Activated T-cell treated with anti-CD3 and anti-CD28 coated beads for 1 hour (primary cell): ENCODE data around the gene NRXN2.

Source experiments
- DNase-seq: peaks from one replicate; pipeline ENCODE4 v3.0.0-alpha.2; 2020; ENCODE audit warnings: low read depth

NRXN2 gene

DNA sequence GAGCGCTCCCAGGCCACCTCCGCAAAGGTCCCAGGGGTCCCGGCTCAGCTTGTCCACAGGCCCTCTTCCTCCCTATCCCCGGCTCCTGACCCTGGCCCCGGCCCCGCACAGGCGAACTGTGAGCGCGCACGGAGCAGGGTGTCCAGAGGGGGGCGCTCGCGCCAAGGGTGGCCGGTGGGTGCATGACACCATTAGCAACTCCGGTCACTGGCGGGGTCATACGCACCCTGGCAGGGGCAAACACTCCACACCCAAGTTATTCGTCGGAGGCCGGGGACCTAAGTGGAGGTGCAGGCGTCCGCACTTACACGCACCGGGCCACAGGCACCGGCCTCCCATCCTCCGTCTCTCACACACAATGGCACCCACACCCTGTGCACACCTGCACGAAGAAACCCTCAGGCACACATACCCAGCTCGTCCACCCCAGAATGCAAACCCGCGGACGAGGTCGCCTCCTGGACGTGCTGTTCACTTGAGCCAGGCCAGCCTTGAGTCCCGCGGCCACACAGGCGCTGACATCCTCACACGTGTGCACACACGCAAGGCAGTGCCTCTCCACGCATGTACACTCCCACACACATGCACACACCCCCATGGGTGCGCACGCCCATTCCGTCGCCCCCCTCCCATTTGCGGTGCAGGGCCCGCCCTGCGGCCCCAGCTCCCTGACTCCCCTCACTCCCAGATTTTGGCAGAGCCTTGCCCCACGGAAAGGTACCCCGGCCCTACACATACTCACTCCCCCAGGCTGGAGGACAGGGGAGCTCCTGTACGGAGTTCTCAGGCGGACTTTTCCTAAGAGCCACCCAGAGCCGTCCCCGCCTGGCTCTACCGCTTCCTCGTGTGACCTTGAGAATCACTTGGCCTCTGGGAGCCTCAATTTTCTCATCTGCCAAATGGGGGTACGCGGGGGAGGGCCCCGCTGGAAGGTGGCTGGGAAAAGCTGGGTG is 20.9 kb upstream of the NRXN2 start, which contains the start of gene RASGRP2:
Gene RASGRP2, minus strand, starts transcription at position 552 of the 953 bp plus-strand sequence. CDS start 1,276 bp downstream, outside the sequence.
- peak; percentile 92 for DNase-seq

DNA sequence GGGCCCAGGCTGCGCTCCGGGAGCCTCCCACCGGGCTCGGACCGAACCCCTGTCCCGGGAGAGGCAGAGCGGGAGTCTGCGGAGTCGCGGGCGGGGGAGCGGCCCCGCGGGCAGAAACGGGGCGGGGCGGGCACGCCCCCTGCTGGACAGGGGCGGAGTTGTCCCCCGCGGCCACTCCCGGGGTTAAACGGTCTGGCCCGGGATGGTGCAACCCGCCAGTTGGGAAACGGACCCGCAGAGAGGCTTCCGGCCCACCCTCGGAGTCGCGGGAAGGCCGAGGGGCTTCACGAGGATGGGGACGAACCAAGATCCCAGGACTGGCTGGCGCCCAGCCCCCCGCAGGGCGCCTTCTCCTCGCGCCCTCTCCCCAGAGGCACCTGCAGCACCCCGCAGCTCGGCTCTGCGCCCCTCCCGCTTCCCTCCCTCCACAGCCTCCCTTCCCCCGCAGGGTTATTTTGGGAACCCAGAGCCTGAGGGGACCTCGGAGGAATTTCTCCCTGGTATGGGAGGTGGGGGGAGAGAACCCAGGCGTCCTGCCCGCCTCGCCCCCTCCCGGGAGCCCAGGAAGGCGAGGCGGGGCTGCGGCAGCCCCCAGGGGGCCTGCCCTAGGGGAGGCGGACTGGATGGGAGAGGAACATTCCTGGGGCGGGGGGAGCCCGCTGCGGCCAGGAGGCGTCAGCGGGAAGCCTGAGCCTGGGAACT is 20.0 kb upstream of the NRXN2 start:
- peak; percentile 67 for DNase-seq

DNA sequence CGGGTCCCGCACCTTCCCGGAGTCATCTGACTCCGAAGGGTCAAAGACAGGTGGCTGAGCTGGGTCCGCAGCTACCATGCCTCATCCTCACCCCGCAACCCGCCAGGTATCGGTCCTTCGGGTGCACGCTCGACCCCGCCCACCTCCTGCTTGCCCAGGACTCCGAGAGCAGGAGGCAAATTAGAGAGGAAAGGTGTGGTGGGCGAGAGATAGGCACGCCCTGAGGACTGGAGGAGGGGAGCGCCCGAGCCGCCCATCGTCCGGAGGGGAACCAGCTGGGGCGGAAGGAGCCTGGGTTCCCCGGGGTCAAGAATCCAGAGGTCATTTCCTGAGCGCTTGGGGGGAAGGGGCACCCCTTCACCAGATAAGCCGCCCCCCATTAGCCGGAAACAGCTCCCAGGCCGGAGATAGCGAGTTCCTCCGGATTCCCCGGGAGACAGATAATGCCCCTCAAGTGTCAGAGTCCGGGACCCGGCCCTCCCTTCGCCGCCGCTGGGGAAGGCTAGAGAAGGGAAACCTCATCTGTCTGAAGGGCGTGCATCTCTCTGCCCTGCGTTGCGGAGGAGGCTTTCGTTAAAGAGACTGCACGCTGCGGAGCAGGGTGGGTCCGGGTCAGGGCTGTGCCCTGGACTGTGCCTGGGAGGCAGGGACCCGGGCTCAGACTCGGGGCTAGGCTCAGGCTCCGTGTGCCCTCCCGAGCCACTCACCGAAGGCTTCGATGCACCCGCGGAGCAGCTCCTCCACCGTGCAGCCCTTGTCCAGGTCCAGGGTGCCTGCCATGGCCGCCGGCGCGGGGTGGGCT is 19.3 kb upstream of the NRXN2 start:
- DNase-seq, result no peak

DNA sequence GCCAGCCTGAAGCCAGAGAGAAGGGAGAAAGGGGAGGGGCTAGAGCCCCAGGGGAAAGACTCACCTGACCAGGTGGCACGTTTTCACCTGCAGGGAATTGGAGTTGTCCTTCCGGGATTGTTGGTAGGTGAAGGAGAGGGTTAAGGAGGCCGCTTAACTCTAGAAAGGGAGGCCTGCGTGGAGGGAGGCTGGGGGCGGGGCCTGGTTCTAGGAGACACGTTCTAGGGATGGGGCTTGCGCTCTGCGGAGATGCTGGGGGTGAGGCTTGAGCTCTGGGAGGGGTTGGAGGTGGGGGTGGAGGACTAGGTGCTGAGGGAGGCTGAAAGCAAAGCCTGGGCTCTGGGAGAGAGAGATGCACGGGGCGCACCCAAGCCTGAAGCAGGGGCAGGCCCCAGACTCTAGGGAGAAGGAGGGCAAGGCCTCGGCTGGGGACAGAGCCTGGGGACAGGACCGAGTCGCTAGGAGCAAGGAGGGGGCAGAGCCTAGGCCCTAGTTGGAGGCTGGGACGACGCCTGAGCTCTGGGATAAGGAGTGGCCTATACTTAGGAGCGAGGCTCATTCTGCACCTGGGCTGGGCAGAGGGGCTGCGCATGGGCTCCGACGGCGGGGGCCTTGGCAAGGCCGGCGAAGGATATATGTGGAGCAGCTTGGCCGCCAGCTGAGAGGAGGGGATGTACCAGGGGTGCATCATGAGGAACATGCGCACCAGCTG is 18.5 kb upstream of the NRXN2 start:
- DNase-seq, result no peak

DNA sequence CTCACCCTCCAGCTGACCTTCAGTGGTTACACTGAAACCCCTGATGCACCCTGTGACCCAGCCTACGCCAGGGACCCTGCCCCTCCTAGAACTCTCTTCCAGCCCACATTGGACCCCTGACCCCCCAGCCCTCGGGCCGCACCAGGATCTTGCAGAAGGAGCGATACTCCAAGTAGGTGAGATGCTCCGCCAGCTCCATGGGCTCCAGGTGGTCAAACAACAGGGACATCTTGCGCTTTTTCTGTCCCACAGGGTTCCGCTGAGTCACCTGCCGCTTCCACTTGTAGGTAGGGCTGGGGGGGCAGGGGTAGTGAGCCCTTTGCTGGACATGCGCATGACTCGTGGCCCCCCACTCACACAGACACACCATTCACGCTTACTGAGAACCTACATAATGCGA is 16.9 kb upstream of the NRXN2 start:
- no peak for DNase-seq

DNA sequence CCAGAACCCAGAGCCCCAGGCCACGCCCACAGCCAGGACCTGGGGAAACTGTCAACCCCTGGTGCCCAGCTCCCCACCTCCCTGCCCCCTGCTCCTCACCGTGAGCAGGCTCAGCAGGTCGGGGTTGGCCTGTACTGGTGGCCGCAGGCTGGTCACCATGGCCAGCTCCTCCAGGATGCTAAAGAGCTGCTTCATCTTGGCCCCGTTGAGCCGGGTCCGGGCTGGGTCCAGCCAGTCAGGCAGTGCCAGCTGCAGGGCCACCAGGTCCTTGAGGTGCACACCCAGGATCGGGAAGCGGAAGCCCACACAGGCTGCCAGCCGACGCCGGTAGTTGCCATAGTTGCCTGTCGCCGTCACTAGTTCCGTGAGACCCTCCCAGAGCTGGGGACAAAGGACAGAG is 13.7 kb upstream of the NRXN2 start:
- no peak for DNase-seq

DNA sequence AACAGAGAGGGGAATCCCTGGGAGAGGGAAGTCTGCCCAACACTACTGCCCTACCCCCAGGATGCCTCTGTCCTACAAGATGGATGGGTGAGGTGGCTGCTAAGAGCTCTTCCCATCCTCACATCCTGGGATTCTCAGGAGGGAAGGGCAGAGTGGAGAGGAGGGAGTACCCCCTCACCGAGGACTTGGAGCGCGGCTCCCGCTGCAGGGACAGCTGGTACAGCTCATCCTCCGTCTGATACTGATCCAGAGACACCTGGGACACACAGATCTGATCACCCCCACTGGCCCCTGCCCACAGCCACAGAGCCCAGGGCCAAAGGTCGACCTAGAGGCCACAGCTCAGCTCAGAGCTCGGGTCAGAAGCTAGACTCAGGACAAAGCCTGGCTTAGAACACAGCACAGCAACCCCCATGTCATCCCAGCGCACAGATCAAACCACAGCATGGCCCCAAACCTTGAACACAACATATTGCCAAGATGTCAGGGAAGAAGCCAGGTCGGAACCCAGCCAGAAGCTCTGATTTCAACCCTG is 12.8 kb upstream of the NRXN2 start:
- DNase-seq, result no peak

DNA sequence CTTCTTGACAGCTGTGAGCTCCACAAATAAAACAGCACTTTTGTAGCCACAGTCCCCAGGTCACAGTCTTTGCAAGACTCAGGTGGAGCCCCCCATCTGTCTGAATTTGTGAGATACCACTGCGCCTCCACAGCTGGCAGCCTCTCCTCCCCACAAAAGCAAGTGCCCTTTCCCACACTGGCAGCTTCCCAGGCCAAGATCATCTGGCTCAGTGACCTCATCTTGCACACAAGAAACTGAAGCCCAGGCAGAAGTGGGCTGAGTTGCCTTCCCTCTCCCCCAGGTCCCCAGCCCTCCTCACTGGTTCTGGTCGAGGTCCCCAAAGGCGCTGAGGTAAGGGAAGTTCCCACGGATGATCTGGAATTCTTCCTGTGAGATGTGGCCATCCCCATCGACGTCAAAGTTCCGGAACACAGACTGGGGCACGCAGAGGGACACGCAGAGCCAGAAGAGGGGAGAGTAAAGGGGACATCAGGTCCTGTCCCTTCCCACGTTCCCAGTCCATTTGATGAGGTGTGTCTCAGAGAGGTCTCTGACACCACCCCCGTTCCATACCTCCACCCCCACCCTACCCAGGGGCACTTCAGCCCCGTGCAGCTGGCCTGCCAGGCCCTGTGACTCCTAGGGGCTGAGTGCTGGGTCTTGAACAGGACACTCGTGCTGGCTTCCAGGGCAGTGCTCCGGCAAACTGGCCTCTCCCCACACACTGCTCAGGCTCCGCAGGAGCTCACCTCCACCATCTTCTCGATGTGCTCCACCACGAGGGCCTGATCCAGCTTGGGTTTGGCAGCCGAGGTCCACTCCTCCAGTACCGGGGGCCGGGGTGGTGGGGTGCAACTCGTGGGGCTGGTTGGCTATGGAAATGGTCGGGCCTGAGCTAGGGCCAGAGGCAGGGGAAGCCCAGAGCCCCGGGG is 12.1 kb upstream of the NRXN2 start:
- DNase-seq, result no peak

DNA sequence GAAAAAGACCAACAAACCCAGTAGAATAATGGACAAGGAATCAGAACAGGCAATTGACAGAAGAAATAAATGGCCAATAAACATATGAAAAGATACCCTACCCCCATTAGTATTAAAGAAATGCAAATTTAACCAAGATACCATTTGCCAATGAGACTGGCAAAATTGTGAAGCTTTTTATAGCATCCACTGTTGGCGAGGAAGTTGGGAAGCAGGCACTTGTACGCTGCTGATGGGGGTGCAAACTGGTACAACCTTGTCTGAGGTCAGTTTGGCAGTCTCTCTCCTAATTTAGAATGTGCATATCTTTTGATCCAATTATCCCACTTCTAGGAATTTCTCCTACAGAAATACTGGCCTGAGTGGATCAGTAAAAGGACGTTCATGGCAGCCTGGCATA is 8.6 kb upstream of the NRXN2 start:
- DNase-seq, result no peak

DNA sequence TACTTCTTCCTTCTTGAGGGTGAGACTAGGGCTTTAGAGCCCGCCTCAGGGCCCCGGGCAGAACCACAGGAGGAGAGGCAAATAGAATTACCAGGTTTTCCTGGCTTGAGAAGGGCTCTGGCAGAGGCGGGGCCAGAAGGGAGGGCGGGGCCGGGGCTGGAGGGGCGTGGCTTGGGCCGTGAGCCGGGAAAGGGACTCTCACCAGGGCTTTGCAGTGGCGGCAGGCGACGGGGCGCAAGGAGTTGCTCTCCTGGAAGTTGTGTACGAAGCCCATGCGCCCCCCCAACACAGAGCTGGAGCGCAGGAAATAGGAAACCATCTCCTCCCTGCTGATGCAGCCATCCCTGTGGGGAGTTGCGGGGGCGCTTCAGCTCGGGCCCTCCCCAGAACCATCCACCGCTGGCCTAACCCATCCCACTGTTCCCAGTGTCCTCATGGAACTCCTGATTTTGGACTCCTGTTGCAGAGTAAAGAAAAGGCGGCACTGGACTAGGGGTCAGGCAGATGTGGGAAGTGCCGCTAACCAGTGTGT is 6.9 kb upstream of the NRXN2 start:
- DNase-seq, result no peak

DNA sequence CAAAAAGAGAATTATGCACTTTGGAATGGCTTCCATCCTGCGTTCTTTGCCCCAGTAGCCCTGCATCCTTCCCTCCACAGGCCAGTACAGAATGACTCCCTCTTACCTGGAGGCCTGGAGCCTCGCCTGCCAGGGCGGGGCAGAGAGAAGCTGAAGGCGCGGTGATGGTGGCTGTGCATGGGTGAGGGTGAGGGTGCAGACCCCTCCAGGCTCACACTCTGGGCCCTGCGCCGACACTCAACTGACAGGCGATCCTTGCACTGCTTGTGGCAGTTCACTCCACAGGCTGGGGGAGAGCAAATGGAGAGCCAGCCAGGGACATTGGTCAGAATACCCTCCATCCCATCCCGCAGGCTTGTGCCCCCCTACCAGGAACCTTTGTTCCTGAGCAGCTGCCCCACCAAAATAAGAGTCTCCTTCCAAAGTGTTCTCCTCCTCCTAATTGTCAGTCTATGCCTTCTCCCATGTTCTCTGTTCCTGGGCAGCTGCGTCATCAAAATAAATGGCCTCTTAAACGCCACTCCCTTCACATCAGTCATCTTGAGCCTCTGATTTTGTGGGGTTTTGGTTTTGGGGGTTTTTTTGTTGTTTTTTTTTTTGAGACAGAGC is 5.9 kb upstream of the NRXN2 start:
- no peak for DNase-seq

DNA sequence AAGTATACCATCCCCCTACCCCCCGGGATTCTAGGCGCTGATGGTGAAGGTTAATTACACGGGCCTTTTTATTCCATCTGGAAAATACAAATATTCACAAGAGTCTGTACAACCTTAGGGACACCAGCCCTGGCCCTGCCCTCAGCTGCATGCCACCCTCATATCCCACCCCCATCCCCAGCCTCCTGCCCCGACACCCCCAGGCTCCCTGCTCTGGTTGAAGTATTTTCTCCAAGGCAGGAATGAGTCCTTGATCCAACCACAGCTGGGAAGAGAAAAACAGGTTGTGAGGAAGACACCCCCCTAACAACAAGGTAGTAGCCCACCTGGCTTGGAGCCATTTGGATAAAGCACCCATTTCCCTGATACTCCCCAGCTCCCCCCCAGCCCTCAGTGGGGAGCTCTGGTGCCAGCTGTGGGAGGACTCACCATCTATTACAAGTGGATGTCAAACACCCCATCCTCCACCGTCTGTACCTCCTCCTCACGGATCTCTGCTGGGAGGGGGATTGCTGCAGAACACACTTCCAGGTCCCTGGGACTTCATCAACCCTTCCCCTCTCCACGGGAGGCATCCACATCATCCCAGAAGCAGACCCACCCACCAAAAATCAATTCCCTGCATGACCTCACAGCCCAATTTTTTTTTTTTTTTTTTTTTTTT is 4.0 kb upstream of the NRXN2 start:
- DNase-seq, result no peak

DNA sequence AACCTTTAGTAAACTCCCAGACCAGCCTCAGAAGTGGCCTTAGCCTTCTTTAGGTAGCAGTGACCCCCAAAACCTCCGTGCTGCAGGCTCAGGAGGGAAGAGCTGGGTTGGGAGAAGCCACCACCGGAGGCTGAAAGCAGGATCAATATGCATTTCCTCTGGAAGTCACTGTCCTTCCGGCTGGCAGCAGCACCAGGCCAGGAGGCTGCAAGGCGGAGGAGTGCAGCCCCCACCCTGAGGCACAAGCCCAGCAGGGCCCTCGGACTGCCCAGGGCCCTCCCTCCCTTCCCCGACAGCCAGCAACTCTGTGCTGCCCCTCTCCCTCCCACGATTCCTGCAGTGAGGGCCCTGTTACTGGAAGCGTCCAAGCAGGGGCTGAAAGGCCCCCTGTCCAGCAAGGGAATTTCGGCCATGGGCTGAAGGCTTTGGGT is 3.2 kb upstream of the NRXN2 start:
- no peak for DNase-seq

DNA sequence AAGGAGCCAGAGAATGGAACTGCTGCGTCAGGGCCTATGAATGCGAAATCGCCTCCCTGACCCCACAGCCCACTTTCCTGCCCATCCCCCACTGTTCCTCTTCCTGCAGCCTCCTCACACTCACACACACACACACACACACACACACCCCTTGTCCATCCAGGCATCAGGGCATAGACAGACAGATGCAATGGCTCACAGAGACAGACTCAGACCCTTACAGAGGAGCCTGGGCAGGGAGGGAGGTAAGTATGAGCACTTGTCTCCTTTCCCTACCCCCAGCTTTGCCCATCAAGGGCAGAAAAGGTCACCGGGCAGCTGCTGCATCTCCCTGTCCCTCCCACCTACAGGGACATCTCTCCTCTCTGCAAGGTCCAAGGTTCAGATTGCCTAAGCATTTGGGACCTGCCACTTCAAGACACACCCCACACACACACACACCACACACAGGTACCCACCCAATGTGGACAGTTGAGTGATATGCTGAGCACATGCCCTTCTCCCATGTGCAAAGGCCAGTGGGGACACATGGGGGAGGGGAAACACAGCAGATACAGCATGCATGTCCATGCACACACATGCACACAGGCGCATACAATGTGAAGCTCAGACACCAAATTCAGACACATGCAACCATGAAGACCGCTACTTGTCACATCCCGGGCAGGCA is 2.0 kb upstream of the NRXN2 start:
- no peak for DNase-seq

DNA sequence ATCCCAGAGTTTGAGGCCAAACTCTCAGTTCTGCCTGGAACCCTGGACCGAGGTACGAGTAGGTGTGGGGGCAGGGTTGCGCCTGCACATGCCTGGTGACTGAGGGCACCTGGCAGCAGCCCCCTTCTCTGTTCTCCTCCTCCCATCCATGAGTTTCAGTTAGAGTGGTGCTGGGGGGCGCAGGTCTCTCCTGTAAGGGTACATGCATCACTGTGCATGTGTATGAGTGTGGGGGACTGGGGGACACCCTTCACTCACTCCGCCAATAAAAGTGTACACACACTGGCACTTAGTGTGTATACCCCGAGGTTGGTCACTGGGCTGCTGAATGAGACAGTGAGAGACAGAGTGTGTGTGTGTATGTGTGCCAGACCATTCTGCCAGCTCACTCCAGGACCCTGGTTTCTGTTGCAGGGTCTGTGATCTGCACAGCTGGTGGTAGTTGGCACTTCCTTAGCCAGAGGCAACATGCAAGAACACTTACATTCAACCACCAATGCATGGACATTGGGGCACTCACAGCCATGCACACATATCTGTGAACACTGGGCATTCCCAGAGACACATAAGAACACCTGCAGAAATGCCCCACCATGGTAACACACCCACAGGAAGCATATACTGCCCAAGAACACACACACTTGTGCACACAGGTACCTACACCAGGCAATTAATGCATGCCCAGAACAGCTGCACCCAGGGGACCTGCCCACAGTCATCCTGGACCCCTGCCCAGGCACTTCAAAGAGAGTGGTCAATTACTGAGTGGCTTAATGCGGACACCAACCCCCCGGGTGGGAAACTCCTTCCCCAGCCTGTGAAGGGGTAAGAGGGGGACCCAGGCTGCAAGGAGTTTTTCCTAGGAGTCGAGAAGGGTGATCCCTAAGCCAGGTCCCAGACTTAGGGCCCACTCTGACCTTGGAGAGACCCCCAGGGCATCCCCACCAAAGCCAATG is 1.2 kb upstream of the NRXN2 start:
- DNase-seq, result no peak

DNA sequence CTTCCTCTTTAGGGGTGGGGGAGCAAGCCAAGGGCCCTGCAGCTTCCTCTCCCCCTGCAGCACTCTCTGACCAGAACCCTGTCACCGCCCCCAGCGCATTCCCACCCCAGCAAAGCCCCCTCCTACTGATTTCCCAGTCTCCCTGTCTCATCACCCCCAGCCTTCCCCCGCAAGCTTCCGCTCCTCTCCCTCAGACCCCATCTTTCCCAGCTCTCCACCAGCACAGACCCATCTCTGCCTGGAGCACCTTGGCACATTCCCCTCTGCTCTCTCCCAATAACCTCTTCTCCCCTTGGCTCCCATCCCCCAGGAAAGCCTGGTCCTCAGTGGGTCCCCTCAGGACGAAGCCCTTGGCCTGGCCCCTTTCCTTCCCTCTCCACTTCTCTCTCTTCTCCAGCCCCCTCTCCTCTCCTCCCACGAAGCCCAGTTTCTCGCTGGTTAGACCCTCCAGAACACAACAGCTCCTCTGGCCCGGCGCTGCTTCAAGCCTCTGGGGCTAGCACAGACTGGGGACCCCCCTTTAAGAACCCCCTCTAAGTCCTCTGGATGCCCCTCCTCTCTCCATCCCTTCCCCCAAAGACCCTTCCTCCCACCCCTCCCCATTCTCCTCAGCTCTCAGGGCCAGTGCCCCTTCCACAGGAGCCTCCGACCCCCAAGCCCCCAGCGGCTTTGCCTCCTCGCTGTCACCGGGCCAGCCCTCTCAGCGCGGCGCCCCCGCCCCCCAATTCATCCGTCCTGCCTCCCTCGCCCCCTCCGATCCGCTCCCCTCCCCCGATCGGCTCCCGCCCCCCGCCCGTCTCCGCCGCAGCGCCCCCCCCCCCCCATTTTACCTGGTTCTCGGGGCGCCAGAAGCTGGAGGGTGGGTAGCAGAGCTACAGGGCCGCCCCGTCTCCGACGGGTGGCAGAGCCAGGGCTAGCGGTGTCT is 594 bp downstream of the NRXN2 start:
- no peak for DNase-seq
